Measurements from ENCODE around the gene DGKG.
A peak's percentile ranks its signal among the peaks of the same experiment; 100 is the strongest.

The DGKG gene

DNA sequence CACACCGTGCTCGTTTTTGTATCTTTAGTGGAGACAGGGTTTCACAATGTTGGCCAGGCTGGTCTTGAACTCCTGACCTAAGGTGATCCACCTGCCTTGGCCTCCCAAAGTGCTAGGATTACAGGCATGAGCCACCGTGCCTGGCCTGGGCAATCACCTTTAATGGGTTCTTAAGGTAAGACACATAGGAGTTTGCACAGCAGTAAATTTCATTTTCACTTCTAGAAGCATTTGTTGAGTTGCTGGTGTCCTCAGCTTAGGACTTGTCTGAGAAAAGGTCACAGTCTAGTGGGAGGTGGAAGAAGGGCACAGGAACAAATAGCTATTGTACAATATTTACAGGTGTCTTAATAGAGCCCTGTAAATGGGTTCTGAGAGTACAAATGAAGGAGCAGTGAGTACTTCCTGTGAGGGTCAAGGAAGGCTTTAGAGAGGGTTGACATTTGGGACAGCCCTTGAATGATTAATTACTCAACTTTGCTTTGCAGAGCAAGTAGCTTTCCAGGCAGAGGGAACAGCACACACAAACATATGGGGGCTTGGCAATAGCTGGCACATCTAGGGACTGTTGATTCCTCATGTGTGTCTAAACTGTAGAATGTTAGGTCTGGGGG lies 244.4 kb downstream of the DGKG start:
- Histone ChIP-seq H2AK5ac (ENCODE audit: low read length) (no peak overlapping the region), H3K79me1 (ENCODE audit: low read length) (no peaks in the 10 kb centered on the region), H4K8ac (ENCODE audit: low read depth, low read length) (no peak overlapping the region), H2BK120ac (ENCODE audit: low read depth, low read length) (no peak overlapping the region), H3K4me1 (ENCODE audit: control insufficient read depth, low read depth, low read length) (no peaks in the 10 kb centered on the region), H2BK15ac (replicated peaks; ENCODE audit: low read depth) (no peak overlapping the region), H2BK5ac (ENCODE audit: low read length) (no peak overlapping the region), H3K23ac (ENCODE audit: low read length) (no peak overlapping the region), H4K5ac (ENCODE audit: low read length) (no peak overlapping the region), H3K4me2 (ENCODE audit: low read length) (no peak overlapping the region), H3K4ac (ENCODE audit: low read depth, low read length) (no peak overlapping the region), H3K27me3 (ENCODE audit: insufficient read depth, low read length, poor library complexity) (no peaks in the 10 kb centered on the region), H3K18ac (ENCODE audit: low read length) (no peak overlapping the region), H3K56ac (ENCODE audit: low read length) (no peak overlapping the region), H3K79me2 (ENCODE audit: control insufficient read depth, insufficient read depth, low read length) (no peaks in the 10 kb centered on the region), H3K9ac (ENCODE audit: low read length) (no peak overlapping the region), H3K27ac (ENCODE audit: low read depth, low read length) (no peak overlapping the region), H3K36me3 (ENCODE audit: control insufficient read depth, insufficient read depth, low read length) (no peaks in the 10 kb centered on the region), H3K4me3 (ENCODE audit: low read length) (no peak overlapping the region)
- WGBS (ENCODE audit: extremely low coverage, insufficient coverage, low lambda C conversion rate), result no CpG with 5 or more reads among the region's 3 CpGs
- DNase-seq, result no peak

DNA sequence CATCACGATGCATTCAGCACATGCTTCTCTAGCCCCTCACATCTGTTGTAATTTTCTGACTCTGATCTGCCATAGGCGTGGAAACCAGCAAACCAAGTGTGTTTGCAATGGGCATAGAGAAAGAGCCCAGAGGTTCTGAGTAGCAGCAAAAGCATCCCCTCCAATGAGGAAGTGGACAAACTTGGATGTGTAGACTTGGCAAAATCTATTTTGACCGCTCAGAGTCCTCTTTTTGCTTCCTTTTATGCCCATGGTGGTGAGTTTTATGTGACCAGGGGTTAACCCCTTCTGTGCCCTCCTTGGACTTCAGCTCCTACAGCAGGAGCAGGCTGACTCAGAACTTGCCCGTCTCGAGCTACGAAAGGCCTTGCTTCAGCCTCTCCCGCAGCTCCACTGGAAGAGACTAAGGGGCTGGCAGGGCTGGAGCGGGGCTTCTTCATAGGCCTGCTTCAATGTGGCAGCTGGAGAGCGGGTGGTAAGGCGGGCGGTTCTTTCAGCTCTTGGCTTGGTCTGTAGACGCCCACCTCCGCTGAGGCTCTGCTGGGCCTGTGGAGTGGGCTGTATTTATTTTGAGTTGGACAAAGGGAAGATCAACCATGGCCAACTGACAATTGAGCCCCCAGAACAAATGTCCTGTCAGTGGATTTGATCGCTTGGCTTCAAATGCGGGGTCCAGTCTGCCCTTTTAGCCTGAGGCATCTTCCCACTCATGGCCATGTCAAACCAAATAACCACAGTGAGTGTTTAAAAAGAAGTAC lies 246.6 kb downstream of the DGKG start:
- Histone ChIP-seq H3K23ac (ENCODE audit: low read length) (no peak overlapping the region), H2BK15ac (replicated peaks; ENCODE audit: low read depth) (no peak overlapping the region), H3K79me2 (ENCODE audit: control insufficient read depth, insufficient read depth, low read length) (no peaks in the 10 kb centered on the region), H2AK5ac (ENCODE audit: low read length) (no peak overlapping the region), H3K4me2 (ENCODE audit: low read length) (no peak overlapping the region), H3K18ac (ENCODE audit: low read length) (no peak overlapping the region), H3K4me1 (ENCODE audit: control insufficient read depth, low read depth, low read length) (no peaks in the 10 kb centered on the region), H4K8ac (ENCODE audit: low read depth, low read length) (no peak overlapping the region), H3K4ac (ENCODE audit: low read depth, low read length) (no peak overlapping the region), H2BK5ac (ENCODE audit: low read length) (no peak overlapping the region), H4K5ac (ENCODE audit: low read length) (no peak overlapping the region), H2BK120ac (ENCODE audit: low read depth, low read length) (no peak overlapping the region), H3K79me1 (ENCODE audit: low read length) (no peaks in the 10 kb centered on the region), H3K56ac (ENCODE audit: low read length) (no peak overlapping the region), H3K36me3 (ENCODE audit: control insufficient read depth, insufficient read depth, low read length) (no peaks in the 10 kb centered on the region), H3K27ac (ENCODE audit: low read depth, low read length) (no peak overlapping the region), H3K4me3 (ENCODE audit: low read length) (no peak overlapping the region), H3K9ac (ENCODE audit: low read length) (no peak overlapping the region), H3K27me3 (ENCODE audit: insufficient read depth, low read length, poor library complexity) (peaks cover 13% of the 10 kb centered on the region)
- no peak for DNase-seq
- WGBS (ENCODE audit: extremely low coverage, insufficient coverage, low lambda C conversion rate), result no CpG with 5 or more reads among the region's 15 CpGs

- H3K56ac ChIP-seq (ENCODE audit: low read length), result peak overlapping the region; percentile 17
- H2BK15ac ChIP-seq (replicated peaks; ENCODE audit: low read depth), result no peak overlapping the region
- H3K18ac ChIP-seq (ENCODE audit: low read length), result no peak overlapping the region
- no peak for DNase-seq
- no peak overlapping the region for H3K4me2 ChIP-seq (ENCODE audit: low read length)
- no peak overlapping the region for H4K8ac ChIP-seq (ENCODE audit: low read depth, low read length)
- no peak overlapping the region for H3K4ac ChIP-seq (ENCODE audit: low read depth, low read length)
- no peak overlapping the region for H3K27ac ChIP-seq (ENCODE audit: low read depth, low read length)
- no peak overlapping the region for H2BK120ac ChIP-seq (ENCODE audit: low read depth, low read length)
- no CpG with 5 or more reads among the region's 12 CpGs for WGBS (ENCODE audit: extremely low coverage, insufficient coverage, low lambda C conversion rate)
- no peak overlapping the region for H3K4me3 ChIP-seq (ENCODE audit: low read length)
- no peak overlapping the region for H2AK5ac ChIP-seq (ENCODE audit: low read length)
- H4K5ac ChIP-seq (ENCODE audit: low read length), result no peak overlapping the region
- peaks cover 3% of the 10 kb centered on the region for H3K79me1 ChIP-seq (ENCODE audit: low read length)
- no peak overlapping the region for H3K23ac ChIP-seq (ENCODE audit: low read length)
- no peak overlapping the region for H3K9ac ChIP-seq (ENCODE audit: low read length)
- no peaks in the 10 kb centered on the region for H3K36me3 ChIP-seq (ENCODE audit: control insufficient read depth, insufficient read depth, low read length)
- peaks cover 3% of the 10 kb centered on the region for H3K4me1 ChIP-seq (ENCODE audit: control insufficient read depth, low read depth, low read length)
- peaks cover 5% of the 10 kb centered on the region for H3K79me2 ChIP-seq (ENCODE audit: control insufficient read depth, insufficient read depth, low read length)
- H2BK5ac ChIP-seq (ENCODE audit: low read length), result no peak overlapping the region
- H3K27me3 ChIP-seq (ENCODE audit: insufficient read depth, low read length, poor library complexity), result peaks cover 13% of the 10 kb centered on the region
These were observed 250.8 kb downstream of the DGKG start for GRCh38 chr3:186110975-186111974.

- H3K27me3 ChIP-seq (ENCODE audit: insufficient read depth, low read length, poor library complexity), result peaks cover 13% of the 10 kb centered on the region
- peaks cover 3% of the 10 kb centered on the region for H3K4me1 ChIP-seq (ENCODE audit: control insufficient read depth, low read depth, low read length)
- H3K36me3 ChIP-seq (ENCODE audit: control insufficient read depth, insufficient read depth, low read length), result no peaks in the 10 kb centered on the region
- no peak overlapping the region for H4K5ac ChIP-seq (ENCODE audit: low read length)
- peak overlapping the region; percentile 27 for H3K4me3 ChIP-seq (ENCODE audit: low read length)
- no peak overlapping the region for H2BK5ac ChIP-seq (ENCODE audit: low read length)
- peaks cover 3% of the 10 kb centered on the region for H3K79me1 ChIP-seq (ENCODE audit: low read length)
- no peak overlapping the region for H2AK5ac ChIP-seq (ENCODE audit: low read length)
- H3K18ac ChIP-seq (ENCODE audit: low read length), result peak overlapping the region; percentile 4
- no peak overlapping the region for H3K23ac ChIP-seq (ENCODE audit: low read length)
- no CpG with 5 or more reads among the region's 35 CpGs for WGBS (ENCODE audit: extremely low coverage, insufficient coverage, low lambda C conversion rate)
- no peak overlapping the region for H2BK120ac ChIP-seq (ENCODE audit: low read depth, low read length)
- peak overlapping the region; percentile 79 for H3K27ac ChIP-seq (ENCODE audit: low read depth, low read length)
- H3K79me2 ChIP-seq (ENCODE audit: control insufficient read depth, insufficient read depth, low read length), result peaks cover 7% of the 10 kb centered on the region
- H3K9ac ChIP-seq (ENCODE audit: low read length), result peak overlapping the region; percentile 90
- peak overlapping the region; percentile 90 for H3K4me2 ChIP-seq (ENCODE audit: low read length)
- DNase-seq, result peak; percentile 65
- H3K4ac ChIP-seq (ENCODE audit: low read depth, low read length), result no peak overlapping the region
- peak overlapping the region; percentile 1 for H2BK15ac ChIP-seq (replicated peaks; ENCODE audit: low read depth)
- peak overlapping the region; percentile 86 for H3K56ac ChIP-seq (ENCODE audit: low read length)
- H4K8ac ChIP-seq (ENCODE audit: low read depth, low read length), result no peak overlapping the region
These were observed 251.9 kb downstream of the DGKG start for GRCh38 chr3:186109897-186110803.
